Glomerular visceral epithelial cell (primary cell): ENCODE data around the gene FOXD1.
"Not testable (repeated sequence)": the region's sequence is repeated elsewhere in the genome, so short reads cannot be mapped to it uniquely, and the experiment has no call there.

ENCODE experiments used
- DNase-seq: peaks from one replicate; pipeline ENCODE4 v3.0.0-alpha.2; 2016; ENCODE audit errors: extremely low spot score

The FOXD1 gene

GRCh38 chr5:73464016-73464745 lies 15.6 kb upstream of the FOXD1 start:
- no peak for DNase-seq

GRCh38 chr5:73460133-73460532 lies 11.6 kb upstream of the FOXD1 start:
- no peak for DNase-seq

- DNase-seq, result peak; percentile 51
Measured at GRCh38 chr5:73459366-73459765, 10.8 kb upstream of the FOXD1 start.

- not testable (repeated sequence) for DNase-seq
Measured at GRCh38 chr5:73456462-73456861, 7.9 kb upstream of the FOXD1 start.

GRCh38 chr5:73454379-73455036 lies 5.9 kb upstream of the FOXD1 start:
- peak; percentile 70 for DNase-seq

GRCh38 chr5:73452215-73452614 lies 3.6 kb upstream of the FOXD1 start:
- no peak for DNase-seq

- DNase-seq, result peak; percentile 79
Measured at GRCh38 chr5:73451224-73452130, 2.9 kb upstream of the FOXD1 start.

GRCh38 chr5:73450672-73451223 lies 2.2 kb upstream of the FOXD1 start:
- no peak for DNase-seq

- DNase-seq, result no peak
Measured at GRCh38 chr5:73450137-73450536, 1.6 kb upstream of the FOXD1 start.

- DNase-seq, result peak; percentile 67
Measured at GRCh38 chr5:73447530-73448462, 781 bp downstream of the FOXD1 start.

GRCh38 chr5:73446631-73447529 lies 1.7 kb downstream of the FOXD1 start:
- peak; percentile 38 for DNase-seq

GRCh38 chr5:73445665-73446630 lies 2.6 kb downstream of the FOXD1 start:
- no peak for DNase-seq

GRCh38 chr5:73444499-73445438 lies 3.8 kb downstream of the FOXD1 start:
- peak; percentile 46 for DNase-seq

GRCh38 chr5:73443829-73444498 lies 4.6 kb downstream of the FOXD1 start:
- DNase-seq, result no peak

GRCh38 chr5:73442996-73443627 lies 5.5 kb downstream of the FOXD1 start:
- DNase-seq, result no peak

GRCh38 chr5:73442231-73442811 lies 6.3 kb downstream of the FOXD1 start:
- DNase-seq, result no peak
